Raji (cell line): ENCODE measurements around the gene MXRA7.

Experiments used
- POLR2A ChIP-seq: IDR thresholded peaks from 2 replicates; pipeline ENCODE4 v1.6.1; 2011; ENCODE audit warnings: low read depth, low read length, control low read depth; ENCODE audit not compliant: insufficient read depth

Gene MXRA7

GRCh38 chr17:76657505-76658241 is 53.1 kb downstream of the MXRA7 start:
- no peak for TF ChIP-seq POLR2A

- no peak for TF ChIP-seq POLR2A
Measured at GRCh38 chr17:76654408-76654807, 56.4 kb downstream of the MXRA7 start.

DNA sequence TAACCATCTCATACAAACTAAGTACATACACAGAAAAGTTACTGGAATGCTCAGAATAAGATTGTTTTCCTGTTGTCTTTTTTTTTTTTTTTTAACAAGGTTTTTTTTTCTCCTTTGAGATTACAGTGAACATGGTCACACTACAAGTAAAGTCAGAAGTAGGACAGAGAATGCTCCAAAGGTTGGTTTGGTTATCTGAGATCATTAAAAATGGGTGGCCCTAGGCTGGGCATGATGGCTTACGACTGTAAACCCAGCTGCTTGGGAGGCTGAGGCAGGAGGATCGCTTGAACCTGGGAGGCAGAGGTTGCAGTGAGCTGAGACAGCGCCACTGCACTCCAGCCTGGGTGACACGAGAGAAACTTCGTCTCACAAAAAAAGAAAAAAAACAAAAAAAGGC is 60.3 kb downstream of the MXRA7 start:
- TF ChIP-seq POLR2A = no peak

- no peak for TF ChIP-seq POLR2A
Measured at GRCh38 chr17:76646712-76647111, 64.1 kb downstream of the MXRA7 start.

DNA sequence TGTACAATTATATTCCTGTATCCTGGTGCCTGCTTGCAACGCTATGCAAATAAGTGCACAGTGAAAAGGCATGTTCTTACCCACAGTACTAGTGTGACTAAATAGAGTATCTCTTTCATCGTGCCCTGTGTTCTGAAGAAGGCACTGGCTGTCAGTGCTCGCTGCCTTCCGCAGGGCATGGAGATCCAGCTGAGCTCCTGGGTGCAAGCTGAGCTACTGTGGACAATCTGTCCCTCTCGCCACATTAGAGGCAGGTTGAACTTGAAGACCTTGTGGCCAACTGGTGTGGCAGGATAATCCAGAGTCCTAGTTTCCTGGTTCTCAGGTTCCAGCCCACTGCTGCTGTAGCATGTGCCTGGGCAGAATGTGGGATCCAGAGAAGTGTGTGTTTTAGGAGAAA is 65.3 kb downstream of the MXRA7 start:
- no peak for TF ChIP-seq POLR2A

DNA sequence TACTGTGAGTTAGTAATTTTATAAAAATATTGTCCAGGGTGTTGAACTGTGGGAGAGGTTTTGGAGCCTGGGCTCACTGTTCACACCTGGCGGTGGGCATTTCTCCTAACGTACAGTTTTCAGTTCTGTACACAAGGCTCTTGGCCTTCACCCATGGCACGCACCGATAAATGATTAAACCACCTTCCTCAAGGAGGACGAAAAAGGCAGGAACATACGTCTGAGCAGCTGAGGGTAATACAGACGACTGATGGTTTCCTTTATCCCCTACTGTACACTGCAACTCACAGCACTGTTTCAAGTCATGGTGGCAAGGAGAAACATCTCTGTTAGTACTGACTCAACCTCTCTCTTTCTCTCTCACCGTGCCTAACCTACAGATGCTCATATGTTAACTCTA is 65.8 kb downstream of the MXRA7 start:
- no peak for TF ChIP-seq POLR2A

- no peak for TF ChIP-seq POLR2A
Measured at GRCh38 chr17:76643553-76644148, 67.1 kb downstream of the MXRA7 start, which contains the start of gene ST6GALNAC1. Gene ST6GALNAC1, minus strand, starts transcription at chr17:76643757. Its CDS starts 119 bp downstream, at chr17:76643638.

DNA sequence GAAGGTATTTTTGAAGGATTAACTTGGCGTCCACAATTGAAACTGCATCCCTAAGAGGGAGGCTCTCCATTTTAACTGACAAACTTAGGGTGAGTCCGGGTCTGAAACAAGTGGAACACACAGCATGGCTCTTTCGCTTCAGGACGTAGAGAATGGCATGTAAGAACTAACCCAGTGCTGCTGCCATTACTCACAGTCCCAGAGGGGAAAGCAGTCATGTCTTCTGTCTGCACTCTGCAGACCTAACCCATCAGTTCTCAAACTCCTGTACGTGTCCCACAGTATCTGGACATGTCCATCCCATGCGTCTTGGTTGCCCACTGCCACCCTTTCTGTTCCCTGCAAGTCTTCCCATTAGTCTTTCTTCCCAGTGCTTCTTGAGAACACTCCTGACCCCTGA is 67.8 kb downstream of the MXRA7 start:
- no peak for TF ChIP-seq POLR2A

DNA sequence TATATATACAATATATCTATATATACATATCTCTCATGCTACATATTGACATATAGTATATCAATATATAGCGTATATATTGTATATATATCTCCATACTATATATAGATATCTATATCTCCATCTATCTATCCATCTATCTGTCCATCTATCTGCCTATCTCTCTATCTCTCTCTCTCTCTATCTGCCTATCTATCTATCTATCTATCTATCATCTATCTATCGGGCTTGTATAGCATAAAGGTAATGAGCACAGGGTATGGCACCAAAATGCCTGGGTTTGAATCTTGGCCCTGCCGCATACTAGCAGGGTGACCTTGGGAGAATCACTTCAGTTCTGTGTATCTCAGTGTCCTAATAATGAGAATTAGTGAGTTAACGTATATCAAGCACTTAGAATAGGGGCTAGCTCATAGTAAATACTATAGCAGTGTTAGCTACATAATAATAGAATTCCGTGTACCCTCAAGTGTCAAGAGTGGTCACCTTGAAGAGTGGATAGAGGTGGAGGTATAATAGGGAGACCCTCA is 68.7 kb downstream of the MXRA7 start:
- TF ChIP-seq POLR2A = no peak

GRCh38 chr17:76641501-76641900 is 69.3 kb downstream of the MXRA7 start:
- TF ChIP-seq POLR2A = no peak

GRCh38 chr17:76640550-76641380 is 70.0 kb downstream of the MXRA7 start:
- no peak for TF ChIP-seq POLR2A

DNA sequence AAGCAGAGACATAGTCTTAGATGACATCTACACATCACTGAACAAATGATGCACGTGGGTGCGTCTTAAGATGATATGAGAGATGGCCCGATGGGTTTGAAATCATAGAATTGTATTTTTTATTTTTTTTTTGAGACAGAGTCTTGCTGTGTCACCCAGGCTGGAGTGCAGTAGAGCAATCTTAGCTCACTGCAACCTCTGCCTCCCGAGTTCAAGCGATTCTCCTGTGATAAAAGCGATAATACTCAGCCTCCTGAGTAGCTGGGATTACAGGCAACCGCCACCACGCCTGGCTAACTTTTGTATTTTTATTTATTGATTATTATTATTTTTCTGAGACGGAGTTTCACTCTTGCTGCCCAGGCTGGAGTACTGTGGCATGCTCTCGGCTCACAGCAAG is 72.5 kb downstream of the MXRA7 start:
- no peak for TF ChIP-seq POLR2A

- no peak for TF ChIP-seq POLR2A
Measured at GRCh38 chr17:76635659-76636360, 75.0 kb downstream of the MXRA7 start.

- TF ChIP-seq POLR2A = no peak
Measured at GRCh38 chr17:76635039-76635438, 75.7 kb downstream of the MXRA7 start.
